HG02763 (cell line): Measurements from ENCODE around the gene ALOX5AP.

Experiments used
- ATAC-seq: cut with Tn5 transposase; IDR thresholded peaks from one replicate; pipeline ENCODE4 v1.9.1; 2021; ENCODE audit warnings: mild to moderate bottlenecking, moderate library complexity; ENCODE audit not compliant: unreplicated experiment

Gene ALOX5AP

DNA sequence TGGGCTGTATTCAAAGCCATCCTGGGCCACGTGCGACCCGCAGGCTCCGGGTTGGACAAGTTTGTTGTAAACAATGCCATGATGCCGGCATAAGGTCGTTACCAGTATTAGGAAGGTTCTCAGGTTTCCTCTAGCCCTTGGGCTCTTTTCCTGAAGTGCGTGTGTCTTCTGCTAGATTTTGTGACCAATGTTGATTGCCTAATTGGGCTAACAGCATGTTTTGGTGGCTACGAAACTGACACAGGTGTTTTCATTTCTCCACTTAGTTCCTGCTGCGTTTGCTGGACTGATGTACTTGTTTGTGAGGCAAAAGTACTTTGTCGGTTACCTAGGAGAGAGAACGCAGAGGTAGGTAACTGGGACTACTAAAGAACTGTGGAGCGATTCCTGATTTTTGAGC lies 20.3 kb downstream of the ALOX5AP start:
- ATAC-seq = no peak

DNA sequence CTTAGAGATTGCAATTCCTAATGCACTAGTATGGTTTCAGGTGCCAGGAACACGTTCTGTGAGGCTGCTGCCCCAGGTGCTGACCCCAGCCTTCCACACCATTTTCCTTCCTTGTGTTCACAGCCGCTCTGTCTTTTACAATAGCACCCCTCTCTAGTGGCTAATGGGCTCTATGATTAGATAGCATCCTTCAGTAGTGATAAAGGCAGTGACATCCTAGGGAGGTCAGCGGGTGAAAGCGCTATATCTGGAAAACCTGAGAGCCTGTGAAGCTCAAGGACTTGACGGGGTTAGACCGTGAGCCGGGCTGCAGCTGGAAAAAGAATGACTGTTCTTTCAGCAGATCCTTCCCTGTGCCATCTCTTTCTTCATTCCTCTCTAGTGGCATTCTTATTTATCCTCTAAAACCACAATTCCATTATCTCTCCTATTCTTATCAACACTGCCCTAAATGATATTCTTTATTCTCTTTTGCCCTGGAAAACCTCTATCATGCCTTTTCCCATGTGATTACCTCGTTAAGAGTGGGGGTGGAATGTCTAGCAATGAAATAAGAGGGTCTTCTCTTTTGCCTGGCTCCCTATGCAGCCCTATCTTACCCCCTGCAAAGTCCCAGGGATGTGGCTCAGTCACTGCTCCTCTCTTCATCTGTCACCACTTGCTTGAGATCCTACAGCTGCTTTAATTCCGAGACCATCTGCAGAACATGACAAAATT lies 21.8 kb downstream of the ALOX5AP start:
- no peak for ATAC-seq

DNA sequence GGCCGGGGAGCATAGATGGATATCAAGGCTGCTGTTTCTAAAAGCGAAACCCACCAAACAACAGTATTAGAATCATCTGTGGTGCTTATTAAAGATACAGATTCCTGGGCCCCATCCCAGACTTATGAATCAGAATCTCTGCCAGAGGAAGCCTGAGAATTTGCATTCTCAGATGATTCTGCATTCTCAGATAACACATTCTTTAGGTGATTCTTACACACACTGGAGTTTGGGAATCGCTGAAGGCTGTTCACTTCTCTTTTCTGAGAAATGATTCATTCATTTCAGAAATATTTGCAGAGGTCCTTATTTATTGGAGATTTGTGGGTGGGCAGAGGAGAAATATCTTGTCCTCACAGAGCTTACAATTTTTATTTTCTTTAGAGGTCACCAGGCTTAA lies 24.4 kb downstream of the ALOX5AP start:
- no peak for ATAC-seq

DNA sequence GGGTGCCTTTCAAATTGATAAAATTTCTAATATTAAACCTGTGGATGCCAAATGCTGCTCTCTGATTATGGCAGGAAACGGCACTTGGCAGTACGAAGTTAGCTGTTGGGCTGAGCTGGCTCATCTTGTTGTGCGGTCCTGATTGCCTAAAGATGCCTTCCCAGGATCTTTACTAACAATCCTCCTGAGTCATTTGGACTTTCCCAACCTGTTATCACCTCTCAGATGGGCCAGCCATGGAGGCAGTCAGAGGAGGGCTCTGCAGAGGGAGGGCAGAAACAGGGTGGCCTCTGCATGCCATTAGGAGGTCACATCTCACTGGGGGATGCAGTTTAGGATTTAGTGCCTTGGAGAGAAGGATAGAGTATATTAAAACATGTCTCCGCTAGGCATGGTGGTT lies 27.3 kb downstream of the ALOX5AP start:
- ATAC-seq = no peak

DNA sequence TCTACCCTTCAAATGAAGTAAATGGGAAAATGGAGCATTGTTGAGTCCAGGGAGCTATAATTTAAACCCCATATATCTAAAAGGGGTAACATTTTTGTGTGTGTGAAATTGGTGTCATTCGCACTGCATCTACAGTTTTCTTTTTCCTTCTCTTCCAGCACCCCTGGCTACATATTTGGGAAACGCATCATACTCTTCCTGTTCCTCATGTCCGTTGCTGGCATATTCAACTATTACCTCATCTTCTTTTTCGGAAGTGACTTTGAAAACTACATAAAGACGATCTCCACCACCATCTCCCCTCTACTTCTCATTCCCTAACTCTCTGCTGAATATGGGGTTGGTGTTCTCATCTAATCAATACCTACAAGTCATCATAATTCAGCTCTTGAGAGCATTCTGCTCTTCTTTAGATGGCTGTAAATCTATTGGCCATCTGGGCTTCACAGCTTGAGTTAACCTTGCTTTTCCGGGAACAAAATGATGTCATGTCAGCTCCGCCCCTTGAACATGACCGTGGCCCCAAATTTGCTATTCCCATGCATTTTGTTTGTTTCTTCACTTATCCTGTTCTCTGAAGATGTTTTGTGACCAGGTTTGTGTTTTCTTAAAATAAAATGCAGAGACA lies 28.6 kb downstream of the ALOX5AP start:
- ATAC-seq = no peak

DNA sequence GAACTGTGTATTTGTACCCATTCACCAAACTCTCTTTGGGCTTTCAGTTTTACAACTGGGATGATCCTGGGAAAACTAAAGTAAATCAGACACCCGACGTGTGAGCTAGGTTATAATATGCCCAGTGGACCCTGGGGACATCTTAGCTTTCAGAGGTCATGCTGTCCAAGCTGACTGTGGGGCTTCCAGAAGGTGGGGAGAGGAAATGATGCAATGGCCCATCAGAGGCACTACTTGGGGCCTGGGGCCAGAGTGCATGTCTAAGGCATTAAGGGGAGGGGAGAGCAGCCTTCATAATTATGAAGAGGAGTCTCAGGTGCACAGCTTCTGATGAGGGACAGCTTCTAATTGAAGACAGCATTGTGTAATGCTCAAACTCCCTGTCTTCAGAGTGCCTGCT lies 30.9 kb downstream of the ALOX5AP start:
- ATAC-seq = no peak

DNA sequence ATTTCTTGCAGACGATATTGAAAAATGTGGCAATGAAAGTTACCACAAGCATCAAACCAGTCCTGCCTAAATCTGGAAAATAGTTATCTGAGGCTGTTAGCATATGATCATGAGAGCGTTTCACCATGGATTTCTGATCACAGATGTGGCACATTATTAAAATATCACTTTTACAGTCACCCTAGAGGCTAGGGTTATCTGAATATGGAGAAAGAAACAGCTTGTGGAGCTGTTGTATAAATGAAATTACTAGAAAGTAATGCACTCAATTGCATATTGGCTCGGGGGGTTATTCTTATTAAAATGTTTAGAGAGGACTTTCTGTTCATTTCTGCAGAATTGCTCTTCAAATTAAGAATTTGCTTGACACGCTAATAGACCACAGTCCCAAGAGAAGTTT lies 35.6 kb downstream of the ALOX5AP start:
- ATAC-seq = no peak

DNA sequence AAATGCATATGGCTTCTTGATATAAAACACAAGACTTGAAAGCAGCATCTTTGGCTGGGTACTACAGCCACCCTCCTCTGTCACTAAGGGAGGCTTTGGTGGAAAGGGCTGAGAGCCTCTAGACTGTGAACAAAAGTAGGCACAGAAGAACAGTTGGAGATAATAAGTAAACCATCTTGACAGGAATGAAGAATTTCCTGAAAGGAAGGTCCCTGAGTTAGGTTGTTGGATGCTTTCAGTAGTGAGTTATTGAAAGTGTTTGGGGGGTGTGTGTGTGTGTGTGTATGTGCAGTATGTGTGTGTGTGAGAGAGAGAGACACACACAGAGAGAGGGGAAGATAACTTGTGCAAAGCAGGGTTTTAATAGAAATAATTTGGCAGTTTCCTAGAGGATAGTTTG lies 38.2 kb downstream of the ALOX5AP start:
- no peak for ATAC-seq

DNA sequence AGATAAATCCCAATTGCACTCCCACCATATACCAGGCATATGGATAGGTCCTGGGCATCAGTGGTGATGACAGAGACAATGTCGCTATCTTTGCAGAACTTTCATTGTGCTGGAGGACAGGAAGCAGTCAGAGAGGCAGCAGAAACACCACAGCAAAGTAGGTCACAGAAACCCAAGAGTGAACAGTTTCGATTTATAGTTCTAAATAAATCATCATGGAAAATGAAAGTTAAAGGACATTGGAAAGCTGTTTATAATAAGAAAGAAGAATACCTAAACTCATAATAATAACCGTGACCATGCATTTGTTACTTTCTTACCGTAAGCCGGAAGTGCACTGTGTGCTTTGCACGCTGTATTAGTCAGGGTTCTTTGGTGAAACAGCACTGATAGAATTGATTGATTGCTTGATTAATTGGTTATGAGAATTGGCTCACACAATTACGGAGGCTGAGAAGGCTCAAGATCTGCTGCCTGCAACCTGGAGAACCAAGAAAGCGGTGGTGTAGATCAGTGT lies 38.9 kb downstream of the ALOX5AP start:
- ATAC-seq = no peak

DNA sequence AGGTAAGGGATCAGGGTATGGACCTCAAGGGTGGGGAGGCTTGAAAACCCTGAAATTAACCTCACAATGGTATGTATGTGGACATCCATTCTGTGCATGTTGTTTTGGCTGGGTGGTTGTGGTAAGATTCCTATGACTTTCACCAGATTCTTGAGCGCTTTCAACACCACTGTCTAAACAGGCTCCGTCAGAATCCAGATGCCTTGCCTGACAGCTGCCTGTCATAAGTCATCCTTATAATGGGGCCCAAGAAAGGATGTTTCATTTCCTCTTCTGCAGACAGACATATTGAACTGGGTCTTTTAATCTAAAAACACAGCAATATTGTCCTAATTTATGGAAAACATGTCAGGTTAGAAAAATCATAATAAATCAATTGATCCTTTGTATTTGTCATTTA lies 41.3 kb downstream of the ALOX5AP start:
- no peak for ATAC-seq

DNA sequence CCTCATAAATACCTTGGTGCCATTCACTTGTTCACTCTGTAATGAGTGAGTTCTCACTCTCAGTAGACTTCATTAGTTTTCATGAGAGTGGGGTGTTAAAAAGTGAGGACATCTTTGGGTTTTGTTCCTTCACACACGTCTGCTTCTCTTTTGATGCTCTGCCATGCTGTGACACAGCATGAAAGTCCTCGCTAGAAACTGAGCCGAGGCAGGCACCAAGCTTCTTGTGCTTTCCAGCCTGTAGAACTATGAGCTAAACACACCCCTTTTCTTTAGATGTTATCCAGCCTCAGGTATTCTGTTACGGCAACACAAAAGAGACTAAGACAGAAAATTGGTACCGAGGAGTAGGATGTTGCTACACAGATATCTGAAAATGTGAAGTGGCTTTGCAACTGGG lies 43.7 kb downstream of the ALOX5AP start:
- no peak for ATAC-seq

DNA sequence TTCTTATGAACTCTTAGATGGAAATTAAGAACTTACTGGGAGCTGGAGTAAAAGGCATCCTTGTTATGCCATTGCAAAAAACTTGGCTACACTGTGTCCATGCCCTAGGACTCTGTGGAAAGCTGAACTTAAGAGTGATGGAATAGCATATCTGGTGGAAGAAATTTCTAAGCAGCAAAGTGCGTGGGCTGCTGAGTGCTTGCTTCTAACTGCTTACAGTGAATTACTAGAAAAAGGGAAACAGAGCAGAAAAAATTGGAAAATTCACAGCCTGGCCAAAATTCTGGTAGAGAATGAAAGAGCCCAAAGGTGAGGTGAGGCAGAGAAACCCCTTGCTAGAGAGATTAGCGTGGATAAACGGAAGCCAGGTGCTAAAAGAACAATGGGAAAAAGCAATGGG lies 44.3 kb downstream of the ALOX5AP start:
- no peak for ATAC-seq

DNA sequence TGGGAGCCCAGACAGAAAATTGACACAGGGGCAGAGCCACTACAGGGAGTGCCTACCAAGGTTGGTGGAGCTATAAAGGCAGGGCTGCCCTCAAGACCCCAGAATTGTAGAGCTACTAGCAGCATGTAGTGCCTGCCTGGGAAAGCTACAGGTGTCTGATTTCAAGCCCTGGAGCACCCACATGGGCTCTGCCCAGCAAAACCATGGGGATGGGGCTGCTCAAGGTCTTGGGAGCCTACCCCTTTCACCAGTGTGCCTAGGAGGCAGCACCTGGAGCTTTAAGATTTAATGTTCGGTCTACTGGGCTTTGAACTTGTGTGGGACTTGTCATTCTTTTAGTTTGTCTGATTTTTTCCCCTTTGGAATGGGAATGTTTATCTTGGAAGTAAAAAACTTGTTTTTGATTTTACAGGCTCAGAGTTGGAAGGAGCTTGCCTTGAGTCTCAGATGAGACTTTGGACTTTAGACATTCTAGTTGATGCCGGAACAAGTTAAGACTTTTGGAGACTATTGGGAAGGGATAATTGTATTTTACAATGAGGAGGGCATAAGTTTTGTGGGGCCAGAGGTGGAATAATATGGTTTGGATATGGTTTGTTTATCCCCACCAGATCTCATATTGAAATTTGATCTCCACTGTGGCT lies 45.1 kb downstream of the ALOX5AP start:
- ATAC-seq = no peak

DNA sequence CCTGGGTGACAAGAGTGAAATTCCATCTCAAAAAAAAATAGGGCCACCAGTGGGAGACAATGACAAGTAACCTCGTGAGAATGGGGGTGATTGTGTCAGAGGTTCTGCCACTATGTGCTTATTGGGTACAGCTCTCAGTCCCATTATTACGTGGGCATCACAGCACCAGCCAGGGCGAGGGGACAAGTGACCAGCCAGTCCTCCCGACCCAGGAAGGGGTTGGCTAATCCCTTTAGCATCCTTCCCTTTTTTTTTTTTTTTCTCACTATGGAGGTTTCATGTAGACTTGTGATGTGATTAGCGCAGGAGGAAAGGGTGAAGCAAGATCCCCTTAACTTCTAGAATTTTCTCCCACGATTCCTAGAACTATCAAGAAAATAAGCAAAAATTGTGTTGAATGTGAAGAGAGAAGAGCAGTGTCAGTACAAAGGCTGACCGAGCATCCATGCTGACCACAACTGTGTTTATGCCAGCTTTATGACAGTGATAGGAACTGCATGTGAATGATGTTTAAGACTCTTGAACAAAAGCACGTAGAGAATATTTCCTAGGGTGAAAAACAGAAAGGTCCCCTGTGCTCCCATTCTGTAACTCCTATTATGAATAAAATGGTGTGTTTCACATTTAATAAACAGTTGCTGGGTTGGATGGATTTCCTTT lies 50.0 kb downstream of the ALOX5AP start:
- ATAC-seq = no peak

DNA sequence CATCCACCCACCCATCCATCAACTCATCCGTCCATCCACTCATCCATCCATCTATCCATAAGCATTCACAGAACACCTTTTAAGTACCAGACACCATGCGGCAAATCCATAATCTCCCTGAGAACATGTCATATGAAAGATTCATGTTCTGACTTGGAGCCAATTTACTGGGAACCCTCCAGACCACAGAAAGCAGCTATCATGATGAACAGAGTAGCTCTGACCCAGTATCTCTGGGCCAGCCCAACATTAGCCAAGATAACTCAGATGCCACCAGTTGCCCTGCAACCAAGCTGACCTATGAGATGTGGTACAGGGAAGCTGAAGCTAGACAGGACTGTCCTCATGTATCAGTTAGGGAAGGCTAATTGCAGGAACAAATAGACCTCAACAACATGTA lies 51.3 kb downstream of the ALOX5AP start:
- no peak for ATAC-seq

DNA sequence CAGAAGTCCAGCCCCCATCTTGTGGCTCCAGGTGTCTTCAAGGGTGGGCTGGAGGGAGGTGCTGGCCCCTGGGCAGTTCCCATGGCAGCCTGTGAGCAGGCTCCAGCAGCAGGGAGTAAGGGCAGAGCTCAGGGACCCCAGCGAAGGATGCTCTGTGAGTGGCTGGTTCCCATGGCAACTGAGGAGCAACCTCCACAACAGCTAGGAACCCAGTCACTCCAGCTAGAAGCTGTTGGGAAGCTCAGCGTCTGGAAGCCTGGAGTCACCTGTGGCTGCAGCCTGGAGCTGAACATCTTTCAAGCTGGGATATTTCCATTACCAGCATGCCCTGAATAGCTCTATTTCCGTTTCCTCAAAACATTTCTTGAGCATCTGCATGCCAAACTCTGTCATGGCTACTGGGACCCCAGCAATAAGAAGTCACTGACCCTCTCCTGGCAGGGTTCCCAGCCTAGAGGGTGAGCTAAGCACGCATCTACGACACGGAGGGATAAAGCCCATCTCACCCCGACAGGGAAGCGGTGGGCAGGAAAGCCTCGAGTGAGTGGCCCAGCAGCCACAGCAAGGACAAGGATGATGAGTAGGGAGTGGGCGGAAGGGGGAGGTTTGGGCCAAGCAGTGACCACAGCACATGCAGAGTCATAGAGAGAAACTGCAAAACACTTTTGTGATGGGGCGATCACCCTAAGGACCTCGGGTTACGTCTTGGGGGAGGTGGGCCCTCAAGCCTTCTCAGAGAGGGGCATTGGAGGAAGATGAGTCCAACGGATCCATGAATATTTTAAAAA lies 52.6 kb downstream of the ALOX5AP start:
- no peak for ATAC-seq

DNA sequence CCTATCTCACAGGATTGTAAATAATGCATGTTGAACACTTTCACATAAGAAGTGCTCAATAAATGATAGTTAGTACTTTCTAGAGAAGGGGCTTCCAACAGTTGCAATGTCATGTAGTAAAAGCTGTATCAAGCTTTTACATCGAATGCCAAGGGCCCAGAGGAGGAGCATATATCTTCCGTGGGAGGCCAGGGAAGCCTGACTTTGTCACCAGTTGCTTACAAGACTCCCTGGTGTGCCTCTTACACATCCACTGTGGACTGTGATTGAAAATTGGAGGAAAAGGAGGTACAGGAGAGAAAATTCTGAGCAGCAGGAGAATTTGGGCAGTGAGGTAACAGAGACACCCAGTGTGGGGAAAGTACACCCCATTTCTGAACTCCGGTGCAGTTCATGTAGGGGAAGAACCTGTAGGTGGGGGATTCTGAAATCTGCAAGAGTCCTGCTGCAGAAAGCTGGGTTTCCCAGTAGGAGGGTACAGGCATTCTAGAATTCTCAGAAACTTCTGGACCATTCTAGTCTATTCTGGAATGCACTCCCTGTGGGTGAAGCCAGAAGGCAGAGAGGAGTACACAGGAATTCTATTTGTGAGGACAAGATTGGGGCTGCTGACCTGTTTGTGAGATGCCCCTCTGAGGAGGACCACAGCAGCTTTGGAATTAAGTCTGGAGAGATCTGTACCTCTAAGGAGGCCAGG lies 54.0 kb downstream of the ALOX5AP start:
- ATAC-seq = no peak

DNA sequence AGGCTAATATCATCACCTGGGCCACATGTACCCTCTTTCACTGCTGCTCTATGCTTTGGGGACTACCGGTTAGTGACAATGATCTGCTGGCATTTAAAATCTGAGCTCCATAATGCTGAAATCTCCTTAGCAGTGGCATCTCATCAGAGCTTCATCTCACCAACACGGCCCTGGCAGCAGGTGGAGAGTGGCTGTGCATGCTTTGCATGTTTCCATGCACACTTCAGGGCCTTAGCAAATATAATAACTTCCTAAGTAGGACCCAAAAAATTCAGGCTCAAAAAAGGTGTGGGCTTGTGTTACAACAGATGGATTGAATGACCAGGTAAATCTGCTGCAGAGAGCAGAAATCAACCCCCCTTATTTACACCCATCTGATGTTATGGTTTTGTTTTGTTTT lies 55.2 kb downstream of the ALOX5AP start:
- ATAC-seq = no peak

DNA sequence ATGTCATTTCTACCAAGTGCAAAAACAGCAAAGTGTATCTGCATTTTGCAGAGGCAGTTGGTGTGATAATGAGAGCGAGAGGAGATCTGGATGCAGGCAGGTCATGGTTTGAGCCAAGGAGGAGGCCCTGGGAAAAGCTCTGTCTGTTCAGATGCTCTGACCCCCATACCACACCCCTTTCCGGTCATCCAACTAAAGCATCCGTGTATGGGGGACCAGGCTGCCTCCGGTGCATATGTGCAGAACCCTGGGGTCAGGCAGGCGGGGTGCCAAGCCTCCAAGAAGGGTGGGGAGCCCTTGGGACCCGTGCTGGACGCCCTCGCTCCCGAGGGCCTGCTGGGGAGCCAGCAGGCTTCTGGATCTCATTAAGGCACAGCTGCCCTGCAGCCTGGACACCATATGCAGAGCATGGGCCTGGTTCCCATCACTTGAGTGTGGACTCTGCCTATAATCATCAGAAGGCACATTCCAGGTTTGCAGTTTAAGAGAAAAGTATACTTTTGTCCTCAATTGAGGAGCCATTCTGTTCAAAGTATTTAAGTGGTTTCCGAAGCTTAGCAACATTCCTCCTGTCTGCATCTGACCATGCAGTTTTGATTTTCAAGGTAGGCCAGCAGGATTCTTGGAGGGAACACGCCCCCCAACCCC lies 56.1 kb downstream of the ALOX5AP start:
- no peak for ATAC-seq
